Measurements from ENCODE around the gene CAB39L.

Gene CAB39L

GRCh38 chr13:49300276-49300675 is 143.6 kb downstream of the CAB39L start:
- H3K4me3 ChIP-seq (ENCODE audit: low read length): no peak overlapping the region
- H4K20me1 ChIP-seq (ENCODE audit: insufficient read depth, low read length): no peaks in the 10 kb centered on the region
- no peaks in the 10 kb centered on the region for H3K79me2 ChIP-seq (ENCODE audit: low read length)
- TF ChIP-seq, protein P1, sequence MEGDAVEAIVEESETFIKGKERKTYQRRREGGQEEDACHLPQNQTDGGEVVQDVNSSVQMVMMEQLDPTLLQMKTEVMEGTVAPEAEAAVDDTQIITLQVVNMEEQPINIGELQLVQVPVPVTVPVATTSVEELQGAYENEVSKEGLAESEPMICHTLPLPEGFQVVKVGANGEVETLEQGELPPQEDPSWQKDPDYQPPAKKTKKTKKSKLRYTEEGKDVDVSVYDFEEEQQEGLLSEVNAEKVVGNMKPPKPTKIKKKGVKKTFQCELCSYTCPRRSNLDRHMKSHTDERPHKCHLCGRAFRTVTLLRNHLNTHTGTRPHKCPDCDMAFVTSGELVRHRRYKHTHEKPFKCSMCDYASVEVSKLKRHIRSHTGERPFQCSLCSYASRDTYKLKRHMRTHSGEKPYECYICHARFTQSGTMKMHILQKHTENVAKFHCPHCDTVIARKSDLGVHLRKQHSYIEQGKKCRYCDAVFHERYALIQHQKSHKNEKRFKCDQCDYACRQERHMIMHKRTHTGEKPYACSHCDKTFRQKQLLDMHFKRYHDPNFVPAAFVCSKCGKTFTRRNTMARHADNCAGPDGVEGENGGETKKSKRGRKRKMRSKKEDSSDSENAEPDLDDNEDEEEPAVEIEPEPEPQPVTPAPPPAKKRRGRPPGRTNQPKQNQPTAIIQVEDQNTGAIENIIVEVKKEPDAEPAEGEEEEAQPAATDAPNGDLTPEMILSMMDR (IDR thresholded peaks at IDR 0.05; ENCODE audit: low read depth, low read length): no peak
- TF ChIP-seq EZH2phosphoT487 (IDR thresholded peaks at IDR 0.05; ENCODE audit: low read depth): no peak
- H3K27ac ChIP-seq (ENCODE audit: low read length): no peak overlapping the region
- H3K36me3 ChIP-seq (replicated peaks; ENCODE audit: low read depth, low read length): no peaks in the 10 kb centered on the region
- no peaks in the 10 kb centered on the region for H3K9me3 ChIP-seq (ENCODE audit: insufficient read depth, low read length)
- H3K27me3 ChIP-seq (ENCODE audit: low read depth, low read length): no peaks in the 10 kb centered on the region
- no peak overlapping the region for H2AFZ ChIP-seq (ENCODE audit: low read depth, low read length)
- no peak overlapping the region for H3K9ac ChIP-seq (ENCODE audit: low read length)
- H3K4me1 ChIP-seq (ENCODE audit: low read length): peaks cover 21% of the 10 kb centered on the region
- no peak overlapping the region for H3K4me2 ChIP-seq (ENCODE audit: low read length)

GRCh38 chr13:49298903-49299605 is 144.8 kb downstream of the CAB39L start:
- Histone ChIP-seq H3K27me3 (ENCODE audit: low read depth, low read length) (no peaks in the 10 kb centered on the region), H3K9me3 (ENCODE audit: insufficient read depth, low read length) (no peaks in the 10 kb centered on the region), H3K4me1 (ENCODE audit: low read length) (peaks cover 21% of the 10 kb centered on the region), H3K79me2 (ENCODE audit: low read length) (no peaks in the 10 kb centered on the region), H3K4me3 (ENCODE audit: low read length) (no peak overlapping the region), H3K4me2 (ENCODE audit: low read length) (no peak overlapping the region), H3K27ac (ENCODE audit: low read length) (no peak overlapping the region), H2AFZ (ENCODE audit: low read depth, low read length) (no peak overlapping the region), H3K9ac (ENCODE audit: low read length) (no peak overlapping the region), H4K20me1 (ENCODE audit: insufficient read depth, low read length) (no peaks in the 10 kb centered on the region), H3K36me3 (replicated peaks; ENCODE audit: low read depth, low read length) (no peaks in the 10 kb centered on the region)
- TF ChIP-seq, protein P1 (IDR thresholded peaks at IDR 0.05; ENCODE audit: low read depth, low read length): no peak
- TF ChIP-seq EZH2phosphoT487 (IDR thresholded peaks at IDR 0.05; ENCODE audit: low read depth): no peak

DNA sequence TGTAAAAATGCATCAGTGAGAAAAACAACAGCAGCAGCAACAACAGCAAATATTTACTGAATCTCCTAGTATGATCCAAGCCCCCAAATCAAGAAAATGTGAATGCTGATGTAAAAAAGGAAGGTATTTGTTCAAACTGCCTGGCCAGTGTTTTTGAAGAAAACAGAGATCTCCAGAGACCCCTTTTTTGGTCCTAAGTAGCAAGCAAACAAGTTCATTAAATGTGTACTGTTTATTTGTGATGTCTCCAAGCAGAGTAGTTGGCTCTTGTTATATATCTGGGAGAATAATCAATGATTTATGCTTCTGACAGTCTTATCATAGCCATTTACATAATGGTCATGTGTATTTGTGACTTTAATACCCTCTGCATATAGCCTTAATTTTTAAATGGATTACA is 145.4 kb downstream of the CAB39L start:
- no peak overlapping the region for H3K4me2 ChIP-seq (ENCODE audit: low read length)
- no peaks in the 10 kb centered on the region for H3K9me3 ChIP-seq (ENCODE audit: insufficient read depth, low read length)
- H3K36me3 ChIP-seq (replicated peaks; ENCODE audit: low read depth, low read length): no peaks in the 10 kb centered on the region
- peaks cover 21% of the 10 kb centered on the region for H3K4me1 ChIP-seq (ENCODE audit: low read length)
- TF ChIP-seq, protein P1 (IDR thresholded peaks at IDR 0.05; ENCODE audit: low read depth, low read length): no peak
- TF ChIP-seq EZH2phosphoT487 (IDR thresholded peaks at IDR 0.05; ENCODE audit: low read depth): no peak
- H3K27ac ChIP-seq (ENCODE audit: low read length): no peak overlapping the region
- no peak overlapping the region for H3K4me3 ChIP-seq (ENCODE audit: low read length)
- no peaks in the 10 kb centered on the region for H3K27me3 ChIP-seq (ENCODE audit: low read depth, low read length)
- H2AFZ ChIP-seq (ENCODE audit: low read depth, low read length): no peak overlapping the region
- H3K79me2 ChIP-seq (ENCODE audit: low read length): no peaks in the 10 kb centered on the region
- no peaks in the 10 kb centered on the region for H4K20me1 ChIP-seq (ENCODE audit: insufficient read depth, low read length)
- no peak overlapping the region for H3K9ac ChIP-seq (ENCODE audit: low read length)

GRCh38 chr13:49297338-49297737 is 146.5 kb downstream of the CAB39L start:
- no peaks in the 10 kb centered on the region for H3K79me2 ChIP-seq (ENCODE audit: low read length)
- H4K20me1 ChIP-seq (ENCODE audit: insufficient read depth, low read length): no peaks in the 10 kb centered on the region
- H2AFZ ChIP-seq (ENCODE audit: low read depth, low read length): no peak overlapping the region
- peaks cover 16% of the 10 kb centered on the region for H3K4me1 ChIP-seq (ENCODE audit: low read length)
- TF ChIP-seq EZH2phosphoT487 (IDR thresholded peaks at IDR 0.05; ENCODE audit: low read depth): no peak
- TF ChIP-seq, protein P1 (IDR thresholded peaks at IDR 0.05; ENCODE audit: low read depth, low read length): no peak
- H3K27ac ChIP-seq (ENCODE audit: low read length): no peak overlapping the region
- H3K4me2 ChIP-seq (ENCODE audit: low read length): no peak overlapping the region
- H3K9ac ChIP-seq (ENCODE audit: low read length): no peak overlapping the region
- no peaks in the 10 kb centered on the region for H3K9me3 ChIP-seq (ENCODE audit: insufficient read depth, low read length)
- no peak overlapping the region for H3K4me3 ChIP-seq (ENCODE audit: low read length)
- no peaks in the 10 kb centered on the region for H3K27me3 ChIP-seq (ENCODE audit: low read depth, low read length)
- no peaks in the 10 kb centered on the region for H3K36me3 ChIP-seq (replicated peaks; ENCODE audit: low read depth, low read length)

All from OCI-LY3 (cell line).